Subcutaneous adipose tissue (tissue), 4 donors: Measurements from ENCODE around the gene TWSG1. TPM values are rescaled to one million over a fixed set of nuclear protein-coding genes. Genes with fewer than 3 reads are reported as not detected.

Source experiments
- CTCF ChIP-seq: fragments of 450-650 bp; IDR thresholded peaks from one replicate; pipeline ENCODE4 v1.5.1; 2016; ENCODE audit warnings: low read depth, mild to moderate bottlenecking, control low read depth, antibody characterized with exemption, moderate library complexity
- total RNA-seq, 4 donors: library from RNA; depleted of rRNA; stranded (reverse); fragments of >200 nt; gene quantifications; one replicate each; pipeline ENCODE4 v1.1.0, GENCODE V29; 2016

The TWSG1 gene
- total RNA-seq, 4 donors from 2014 or later = 13.6 to 45.2 (median 38.2) TPM

- no peak for TF ChIP-seq CTCF
Observed at GRCh38 chr18:9428862-9429661, 94.5 kb downstream of the TWSG1 start.

- TF ChIP-seq CTCF = no peak
Observed at GRCh38 chr18:9429662-9429993, 95.1 kb downstream of the TWSG1 start.

DNA sequence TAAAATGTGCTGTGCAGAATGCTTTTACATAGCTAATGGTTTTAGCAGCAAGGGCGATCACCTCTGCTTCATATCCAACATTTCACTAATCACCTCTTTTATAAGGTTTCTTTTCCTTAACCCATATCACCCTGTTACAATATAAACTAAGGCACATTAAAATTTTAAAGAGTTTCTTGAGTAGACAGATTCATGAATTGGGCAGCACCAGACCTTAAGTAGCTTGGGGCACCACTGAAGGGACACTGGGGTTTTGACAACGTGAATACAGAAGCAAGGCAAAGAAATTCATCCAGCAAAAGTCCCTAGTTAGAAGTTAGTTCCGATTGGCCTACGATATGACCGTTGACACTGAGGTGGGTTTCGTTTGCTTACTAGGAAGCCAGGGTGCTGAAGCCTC, 96.7 kb downstream of the TWSG1 start:
- no peak for TF ChIP-seq CTCF

DNA sequence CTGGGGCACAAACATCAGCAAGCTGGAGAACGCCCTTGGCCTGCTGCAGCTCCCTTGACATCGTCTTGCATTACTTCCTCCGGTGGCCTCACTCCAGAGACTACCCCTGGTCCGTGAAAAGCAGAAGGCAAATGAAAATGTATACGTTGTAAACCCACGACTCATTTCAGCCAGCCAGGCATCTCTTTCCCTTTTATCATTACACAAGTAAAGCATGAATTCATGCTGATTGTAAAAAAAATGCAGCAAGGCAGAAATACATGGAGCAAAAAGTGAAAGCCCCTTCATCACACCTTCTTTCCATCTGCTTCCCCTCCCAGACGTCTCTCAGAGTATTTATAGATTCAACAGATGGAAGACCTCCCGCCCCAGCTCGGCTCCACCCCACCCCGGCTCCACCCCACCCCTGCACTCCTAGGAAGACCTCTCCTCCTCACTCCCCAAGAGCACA, 99.1 kb downstream of the TWSG1 start:
- TF ChIP-seq CTCF = no peak

- TF ChIP-seq CTCF = no peak
Observed at GRCh38 chr18:9434122-9434701, 99.6 kb downstream of the TWSG1 start.

DNA sequence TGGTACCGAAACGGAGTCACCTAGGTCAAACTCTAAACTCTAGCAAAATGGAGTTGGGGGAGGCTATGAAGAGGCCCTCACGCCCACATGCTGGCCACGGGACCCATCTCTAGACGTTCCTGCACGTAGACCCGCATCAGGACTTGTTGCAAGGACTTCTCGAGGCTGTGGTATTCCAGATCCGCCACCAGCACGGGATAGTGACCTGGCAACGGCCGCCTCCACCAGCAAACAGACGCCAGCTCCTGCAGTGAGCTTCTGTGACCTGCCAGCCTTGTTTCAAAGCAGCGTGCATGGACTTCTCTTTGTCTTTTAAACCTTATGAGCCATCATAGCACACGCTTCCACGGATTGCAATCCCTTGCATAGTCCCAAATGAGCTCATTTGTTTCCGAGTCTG, 100.5 kb downstream of the TWSG1 start:
- TF ChIP-seq CTCF = no peak

DNA sequence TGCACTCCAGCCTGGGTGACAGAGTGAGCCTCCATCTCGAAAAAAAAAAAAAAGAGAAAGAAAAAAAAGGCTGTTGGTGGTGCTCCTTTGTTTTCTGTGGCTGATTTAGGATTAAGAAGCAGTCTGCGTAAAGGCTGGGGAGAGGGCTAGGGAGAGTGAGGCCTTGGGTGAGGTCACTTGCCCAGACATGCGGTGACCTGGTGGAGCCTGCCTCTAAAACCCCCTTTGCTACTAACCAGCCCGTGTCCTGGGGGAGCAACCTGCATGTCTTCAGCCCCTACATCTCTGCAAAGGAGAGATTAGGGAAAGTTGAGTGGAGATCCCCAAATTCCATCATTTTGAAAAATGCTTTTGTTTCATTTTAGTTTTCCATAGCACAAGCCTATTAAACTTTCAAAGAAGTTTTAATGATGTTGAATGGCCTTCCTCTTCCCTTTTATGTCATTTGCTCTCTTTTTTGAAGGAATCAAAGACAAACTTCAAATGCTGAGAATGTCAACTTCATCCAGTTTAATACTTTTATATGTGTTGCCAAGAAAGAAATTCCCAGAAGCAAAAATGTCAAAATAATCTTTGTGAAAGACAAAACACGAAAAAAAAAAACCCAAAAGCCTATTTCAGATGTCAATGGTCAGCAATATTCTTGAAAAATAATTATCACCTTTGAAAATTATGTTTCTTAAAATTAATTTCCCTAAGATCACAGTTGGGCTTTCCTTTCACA, 101.8 kb downstream of the TWSG1 start:
- no peak for TF ChIP-seq CTCF
